ENCODE measurements around the gene OTUD1.

OTUD1 gene

GRCh38 chr10:23439961-23440889, 1.4 kb downstream of the OTUD1 start:
- Histone ChIP-seq H3K27ac (ENCODE audit: insufficient read depth, low read length, poor library complexity, severe bottlenecking) (peak overlapping the region; percentile 60), H3K27me3 (replicated peaks; ENCODE audit: control insufficient read depth, insufficient read depth, low read length, poor library complexity, severe bottlenecking) (no peaks in the 10 kb centered on the region), H3K36me3 (ENCODE audit: control insufficient read depth, insufficient read depth, low read length) (no peaks in the 10 kb centered on the region), H3K4me1 (ENCODE audit: control insufficient read depth, insufficient read depth, low read length, poor library complexity, severe bottlenecking) (peaks cover 18% of the 10 kb centered on the region), H3K9me3 (ENCODE audit: control insufficient read depth, low read length) (no peaks in the 10 kb centered on the region), H3K4me3 (ENCODE audit: insufficient read depth, low read depth, low read length, poor library complexity, severe bottlenecking) (peak overlapping the region; percentile 92)
- peak in 1 of 3 donors; percentile 7 for DNase-seq

GRCh38 chr10:23441251-23441650, 2.4 kb downstream of the OTUD1 start:
- Histone ChIP-seq H3K4me1 (ENCODE audit: control insufficient read depth, insufficient read depth, low read length, poor library complexity, severe bottlenecking) (peaks cover 18% of the 10 kb centered on the region), H3K27ac (ENCODE audit: insufficient read depth, low read length, poor library complexity, severe bottlenecking) (no peak overlapping the region), H3K9me3 (ENCODE audit: control insufficient read depth, low read length) (no peaks in the 10 kb centered on the region), H3K36me3 (ENCODE audit: control insufficient read depth, insufficient read depth, low read length) (no peaks in the 10 kb centered on the region), H3K27me3 (replicated peaks; ENCODE audit: control insufficient read depth, insufficient read depth, low read length, poor library complexity, severe bottlenecking) (no peaks in the 10 kb centered on the region), H3K4me3 (ENCODE audit: insufficient read depth, low read depth, low read length, poor library complexity, severe bottlenecking) (peak overlapping the region; percentile 92)
- no peak for DNase-seq

GRCh38 chr10:23442936-23443335, 4.1 kb downstream of the OTUD1 start:
- Histone ChIP-seq H3K27me3 (replicated peaks; ENCODE audit: control insufficient read depth, insufficient read depth, low read length, poor library complexity, severe bottlenecking) (no peaks in the 10 kb centered on the region), H3K4me3 (ENCODE audit: insufficient read depth, low read depth, low read length, poor library complexity, severe bottlenecking) (no peak overlapping the region), H3K36me3 (ENCODE audit: control insufficient read depth, insufficient read depth, low read length) (no peaks in the 10 kb centered on the region), H3K4me1 (ENCODE audit: control insufficient read depth, insufficient read depth, low read length, poor library complexity, severe bottlenecking) (peaks cover 18% of the 10 kb centered on the region), H3K9me3 (ENCODE audit: control insufficient read depth, low read length) (no peaks in the 10 kb centered on the region), H3K27ac (ENCODE audit: insufficient read depth, low read length, poor library complexity, severe bottlenecking) (no peak overlapping the region)
- no peak for DNase-seq

- Histone ChIP-seq H3K4me1 (ENCODE audit: control insufficient read depth, insufficient read depth, low read length, poor library complexity, severe bottlenecking) (peaks cover 14% of the 10 kb centered on the region), H3K27me3 (replicated peaks; ENCODE audit: control insufficient read depth, insufficient read depth, low read length, poor library complexity, severe bottlenecking) (no peaks in the 10 kb centered on the region), H3K4me3 (ENCODE audit: insufficient read depth, low read depth, low read length, poor library complexity, severe bottlenecking) (no peak overlapping the region), H3K36me3 (ENCODE audit: control insufficient read depth, insufficient read depth, low read length) (no peaks in the 10 kb centered on the region), H3K27ac (ENCODE audit: insufficient read depth, low read length, poor library complexity, severe bottlenecking) (no peak overlapping the region), H3K9me3 (ENCODE audit: control insufficient read depth, low read length) (no peaks in the 10 kb centered on the region)
- no peak for DNase-seq
Observed at GRCh38 chr10:23445591-23445990, 6.7 kb downstream of the OTUD1 start.

GRCh38 chr10:23448323-23448722, 9.4 kb downstream of the OTUD1 start:
- H3K9me3 ChIP-seq (ENCODE audit: control insufficient read depth, low read length): no peaks in the 10 kb centered on the region
- peaks cover 2% of the 10 kb centered on the region for H3K4me1 ChIP-seq (ENCODE audit: control insufficient read depth, insufficient read depth, low read length, poor library complexity, severe bottlenecking)
- no peaks in the 10 kb centered on the region for H3K36me3 ChIP-seq (ENCODE audit: control insufficient read depth, insufficient read depth, low read length)
- no peak for DNase-seq
- no peaks in the 10 kb centered on the region for H3K27me3 ChIP-seq (replicated peaks; ENCODE audit: control insufficient read depth, insufficient read depth, low read length, poor library complexity, severe bottlenecking)
- no peak overlapping the region for H3K4me3 ChIP-seq (ENCODE audit: insufficient read depth, low read depth, low read length, poor library complexity, severe bottlenecking)
- H3K27ac ChIP-seq (ENCODE audit: insufficient read depth, low read length, poor library complexity, severe bottlenecking): no peak overlapping the region

GRCh38 chr10:23448802-23449570, 10.1 kb downstream of the OTUD1 start:
- no peak overlapping the region for H3K27ac ChIP-seq (ENCODE audit: insufficient read depth, low read length, poor library complexity, severe bottlenecking)
- DNase-seq: no peak
- no peaks in the 10 kb centered on the region for H3K27me3 ChIP-seq (replicated peaks; ENCODE audit: control insufficient read depth, insufficient read depth, low read length, poor library complexity, severe bottlenecking)
- H3K4me3 ChIP-seq (ENCODE audit: insufficient read depth, low read depth, low read length, poor library complexity, severe bottlenecking): no peak overlapping the region
- no peaks in the 10 kb centered on the region for H3K36me3 ChIP-seq (ENCODE audit: control insufficient read depth, insufficient read depth, low read length)
- no peaks in the 10 kb centered on the region for H3K9me3 ChIP-seq (ENCODE audit: control insufficient read depth, low read length)
- H3K4me1 ChIP-seq (ENCODE audit: control insufficient read depth, insufficient read depth, low read length, poor library complexity, severe bottlenecking): peaks cover 2% of the 10 kb centered on the region

- no peak overlapping the region for H3K27ac ChIP-seq (ENCODE audit: insufficient read depth, low read length, poor library complexity, severe bottlenecking)
- peaks cover 2% of the 10 kb centered on the region for H3K4me1 ChIP-seq (ENCODE audit: control insufficient read depth, insufficient read depth, low read length, poor library complexity, severe bottlenecking)
- H3K9me3 ChIP-seq (ENCODE audit: control insufficient read depth, low read length): no peaks in the 10 kb centered on the region
- H3K4me3 ChIP-seq (ENCODE audit: insufficient read depth, low read depth, low read length, poor library complexity, severe bottlenecking): no peak overlapping the region
- H3K27me3 ChIP-seq (replicated peaks; ENCODE audit: control insufficient read depth, insufficient read depth, low read length, poor library complexity, severe bottlenecking): no peaks in the 10 kb centered on the region
- DNase-seq: no peak
- no peaks in the 10 kb centered on the region for H3K36me3 ChIP-seq (ENCODE audit: control insufficient read depth, insufficient read depth, low read length)
Observed at GRCh38 chr10:23452033-23452655, 13.3 kb downstream of the OTUD1 start.

- no peak for DNase-seq
- peaks cover 2% of the 10 kb centered on the region for H3K4me1 ChIP-seq (ENCODE audit: control insufficient read depth, insufficient read depth, low read length, poor library complexity, severe bottlenecking)
- H3K9me3 ChIP-seq (ENCODE audit: control insufficient read depth, low read length): no peaks in the 10 kb centered on the region
- H3K4me3 ChIP-seq (ENCODE audit: insufficient read depth, low read depth, low read length, poor library complexity, severe bottlenecking): no peak overlapping the region
- no peak overlapping the region for H3K27ac ChIP-seq (ENCODE audit: insufficient read depth, low read length, poor library complexity, severe bottlenecking)
- no peaks in the 10 kb centered on the region for H3K27me3 ChIP-seq (replicated peaks; ENCODE audit: control insufficient read depth, insufficient read depth, low read length, poor library complexity, severe bottlenecking)
- no peaks in the 10 kb centered on the region for H3K36me3 ChIP-seq (ENCODE audit: control insufficient read depth, insufficient read depth, low read length)
Observed at GRCh38 chr10:23453465-23453864, 14.6 kb downstream of the OTUD1 start.

- no peaks in the 10 kb centered on the region for H3K36me3 ChIP-seq (ENCODE audit: control insufficient read depth, insufficient read depth, low read length)
- no peak for DNase-seq
- H3K4me1 ChIP-seq (ENCODE audit: control insufficient read depth, insufficient read depth, low read length, poor library complexity, severe bottlenecking): no peaks in the 10 kb centered on the region
- no peak overlapping the region for H3K4me3 ChIP-seq (ENCODE audit: insufficient read depth, low read depth, low read length, poor library complexity, severe bottlenecking)
- no peaks in the 10 kb centered on the region for H3K9me3 ChIP-seq (ENCODE audit: control insufficient read depth, low read length)
- no peak overlapping the region for H3K27ac ChIP-seq (ENCODE audit: insufficient read depth, low read length, poor library complexity, severe bottlenecking)
- no peaks in the 10 kb centered on the region for H3K27me3 ChIP-seq (replicated peaks; ENCODE audit: control insufficient read depth, insufficient read depth, low read length, poor library complexity, severe bottlenecking)
Observed at GRCh38 chr10:23457632-23458417, 18.9 kb downstream of the OTUD1 start.
